Endothelial cell of hepatic sinusoid (primary cell): ENCODE data around the gene AP1M1.

Source experiments
- in situ Hi-C: cut with HindIII; loops from 2 replicates; pipeline ENCODE4 v1.10.0; 2017; ENCODE audit warnings: low sequenced_read_pairs

The AP1M1 gene

DNA sequence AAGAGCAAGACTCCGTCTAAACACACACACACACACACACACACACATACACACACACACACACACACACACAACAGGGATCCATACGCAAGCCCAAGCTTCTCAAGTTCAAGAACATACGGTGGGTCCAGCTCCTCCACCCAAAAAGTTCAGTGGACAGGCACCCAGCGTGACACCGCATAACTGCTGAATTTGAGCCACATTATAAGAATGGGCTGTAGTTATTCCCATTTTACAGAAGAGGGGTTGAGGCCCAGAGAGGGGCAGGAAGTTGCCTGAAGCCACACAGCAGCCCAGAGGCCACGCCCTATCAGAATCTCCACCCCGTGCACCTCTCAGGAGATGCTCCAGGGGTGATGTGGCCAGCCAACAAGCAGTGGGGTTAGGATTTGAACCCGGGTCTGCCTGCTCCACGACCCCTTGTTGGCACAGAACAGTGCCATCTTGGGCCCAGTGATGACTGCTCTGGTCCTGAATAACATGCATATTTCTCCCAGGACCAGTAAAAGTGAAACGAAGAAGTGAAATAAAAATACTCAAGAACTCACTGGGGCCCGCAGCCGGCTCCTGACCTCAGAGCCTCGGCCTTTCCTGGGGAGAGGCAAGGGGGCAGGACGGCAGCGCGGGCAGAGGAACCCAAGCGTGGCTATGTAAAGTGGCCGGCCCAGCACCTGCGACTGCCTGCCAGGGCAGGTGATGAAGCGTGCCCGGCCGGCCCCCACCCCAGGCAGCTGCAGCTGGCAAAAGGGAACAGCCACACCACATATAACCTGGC is 61.9 kb downstream of the AP1M1 start:
- in situ Hi-C loops: no loop called here

DNA sequence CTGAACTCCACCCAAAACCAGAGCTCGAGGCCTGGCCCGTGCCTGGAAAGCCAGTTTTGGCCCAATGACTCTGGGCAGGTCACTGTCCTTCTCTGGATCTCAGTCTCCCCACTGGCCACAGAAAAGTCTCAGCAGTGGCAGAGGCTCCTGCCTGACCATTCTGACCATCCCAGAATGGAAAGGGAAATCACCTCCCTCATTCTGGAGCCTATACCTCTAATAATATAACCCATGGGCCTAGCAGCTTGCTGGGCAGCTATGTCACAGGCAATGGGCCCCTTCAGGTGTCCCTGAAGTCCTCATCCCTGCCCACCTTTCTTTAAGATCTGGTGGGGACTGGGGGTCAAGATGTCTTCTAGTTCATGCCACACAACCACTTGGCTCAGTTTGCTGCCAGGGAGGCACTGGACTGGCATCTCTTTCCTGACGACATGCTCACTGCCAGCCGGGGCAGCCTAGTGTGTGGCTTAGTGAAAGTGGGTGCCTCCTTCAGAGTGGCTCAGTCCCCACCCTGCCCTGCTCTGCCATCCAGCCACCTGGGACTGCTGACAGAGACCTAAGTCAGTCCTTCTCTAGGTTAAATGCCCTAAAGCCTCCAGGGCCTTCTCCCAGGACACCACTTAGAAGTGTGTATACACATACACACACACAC is 62.6 kb downstream of the AP1M1 start:
- in situ Hi-C loops: no loop called here

DNA sequence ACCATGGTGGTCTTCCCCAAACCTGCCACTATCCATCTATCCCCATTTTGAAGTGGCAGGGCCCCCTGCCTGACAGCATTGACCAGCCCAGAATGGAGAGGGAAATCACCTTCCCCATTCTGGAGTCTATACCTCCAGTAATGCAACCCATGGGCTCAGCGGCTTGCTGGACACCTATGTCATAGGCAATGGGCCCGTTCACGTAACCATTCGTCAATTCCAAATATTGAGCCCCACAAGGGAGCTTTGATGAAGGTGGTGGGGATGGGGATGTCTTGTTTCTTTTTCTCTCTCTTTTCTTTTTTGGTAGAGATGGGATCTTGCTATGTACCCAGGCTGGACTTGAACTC is 63.1 kb downstream of the AP1M1 start:
- in situ Hi-C loops: no loop called here

DNA sequence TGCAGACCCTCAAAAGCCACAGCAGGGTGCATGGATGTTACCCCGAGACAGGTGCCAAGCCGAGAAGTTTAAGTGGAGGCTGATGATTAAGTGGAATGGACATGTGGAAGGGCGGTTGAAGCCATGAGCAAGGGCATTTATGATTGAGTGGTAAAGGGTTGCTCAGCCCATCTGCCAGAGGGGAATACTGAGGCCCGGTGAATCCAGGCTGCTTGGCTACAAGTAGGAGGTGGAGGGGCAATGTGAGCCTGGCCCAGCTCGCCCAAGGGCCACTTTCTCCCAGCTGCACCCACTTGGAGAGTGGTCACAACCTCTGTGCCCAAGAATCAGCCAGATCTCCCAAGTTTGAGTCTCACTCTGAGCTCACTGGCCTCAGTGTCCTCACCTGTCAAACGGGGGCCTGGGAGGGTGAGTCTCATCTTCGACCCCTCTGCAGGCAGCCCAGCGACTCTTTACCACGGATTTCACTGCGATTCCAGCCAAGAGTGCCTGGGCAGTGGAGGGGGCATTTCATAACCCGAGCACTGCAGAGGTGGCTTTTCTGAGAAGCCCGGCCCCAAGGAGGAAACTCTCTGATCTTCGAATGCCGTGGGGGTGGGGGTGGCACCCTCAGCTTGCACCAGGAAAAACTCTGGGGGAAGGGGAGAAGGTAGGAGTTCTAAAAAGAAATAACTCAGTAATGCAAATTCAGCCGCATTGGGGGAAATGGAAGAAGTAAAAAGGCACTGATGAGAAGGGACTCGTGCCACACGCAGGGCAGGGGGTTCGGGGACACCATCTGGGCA is 64.1 kb downstream of the AP1M1 start:
- in situ Hi-C loops: no loop called here

DNA sequence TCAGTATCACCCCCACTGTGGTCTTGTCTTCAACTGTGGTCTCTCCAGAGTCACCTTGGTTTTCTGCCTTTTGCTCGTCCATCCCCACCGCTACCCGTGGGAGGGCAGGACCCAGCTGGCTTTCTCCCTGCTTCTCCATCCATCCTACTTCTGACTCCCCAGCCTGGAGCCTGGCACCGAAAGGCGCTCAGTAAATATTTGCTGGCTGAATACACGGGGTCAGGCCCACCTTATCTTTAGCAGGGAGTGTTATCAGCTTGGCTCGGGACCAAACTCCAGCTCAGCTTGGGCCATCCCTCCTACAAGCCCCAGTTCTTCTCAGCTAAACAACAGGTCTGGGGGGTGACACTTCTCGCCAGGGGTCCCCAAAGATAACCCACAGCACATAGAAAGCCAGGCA is 64.9 kb downstream of the AP1M1 start:
- in situ Hi-C loops: no loop called here

DNA sequence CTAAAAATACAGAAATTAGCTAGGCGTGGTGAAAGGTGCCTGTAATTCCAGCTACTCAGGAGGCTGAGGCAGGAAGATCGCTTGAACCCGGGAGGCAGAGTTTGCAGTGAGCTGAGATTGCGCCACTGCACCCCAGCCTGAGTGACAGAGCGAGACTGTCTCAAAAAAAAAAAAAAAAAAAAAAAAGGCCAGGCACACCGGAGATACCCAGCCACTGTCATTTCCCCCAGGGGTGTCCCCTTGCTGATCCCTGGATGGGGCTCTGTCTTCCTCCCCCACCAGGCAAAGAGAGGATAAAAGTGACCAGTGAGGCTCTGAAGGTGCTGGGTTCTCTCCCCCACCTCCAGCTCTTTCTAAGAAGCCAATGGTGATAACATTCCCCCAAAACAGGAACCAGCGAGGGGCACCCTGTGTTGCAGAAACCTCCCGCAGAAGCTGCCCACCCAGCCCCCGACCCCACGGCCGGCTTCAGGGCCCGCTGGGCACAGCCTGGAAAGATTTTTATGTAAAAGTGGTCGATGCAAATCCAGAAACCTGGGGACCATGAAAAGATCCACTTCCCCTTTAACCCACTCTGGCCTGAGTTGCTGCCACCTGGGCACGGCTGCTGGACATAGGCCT is 65.5 kb downstream of the AP1M1 start:
- in situ Hi-C loops: no loop called here

DNA sequence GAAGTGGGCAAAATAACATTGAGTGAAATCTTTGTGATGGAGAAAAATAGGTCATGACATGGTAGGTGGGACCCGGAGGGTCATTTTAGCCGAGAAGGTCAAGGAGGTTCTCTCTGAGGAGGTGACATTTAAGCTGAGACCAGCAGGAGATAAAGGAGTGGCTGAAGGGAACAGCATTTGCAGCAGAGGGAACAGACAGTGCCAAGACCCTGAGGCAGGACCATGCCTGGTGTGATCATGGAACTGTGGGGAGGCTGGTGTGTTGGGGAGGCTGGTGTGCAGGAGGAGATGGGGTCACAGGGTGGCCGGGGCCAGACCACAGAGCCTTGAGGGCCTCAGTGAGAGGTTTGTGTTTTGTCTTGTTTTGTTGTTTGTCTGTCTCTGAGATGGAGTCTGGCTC is 67.5 kb downstream of the AP1M1 start:
- in situ Hi-C loops: no loop called here

DNA sequence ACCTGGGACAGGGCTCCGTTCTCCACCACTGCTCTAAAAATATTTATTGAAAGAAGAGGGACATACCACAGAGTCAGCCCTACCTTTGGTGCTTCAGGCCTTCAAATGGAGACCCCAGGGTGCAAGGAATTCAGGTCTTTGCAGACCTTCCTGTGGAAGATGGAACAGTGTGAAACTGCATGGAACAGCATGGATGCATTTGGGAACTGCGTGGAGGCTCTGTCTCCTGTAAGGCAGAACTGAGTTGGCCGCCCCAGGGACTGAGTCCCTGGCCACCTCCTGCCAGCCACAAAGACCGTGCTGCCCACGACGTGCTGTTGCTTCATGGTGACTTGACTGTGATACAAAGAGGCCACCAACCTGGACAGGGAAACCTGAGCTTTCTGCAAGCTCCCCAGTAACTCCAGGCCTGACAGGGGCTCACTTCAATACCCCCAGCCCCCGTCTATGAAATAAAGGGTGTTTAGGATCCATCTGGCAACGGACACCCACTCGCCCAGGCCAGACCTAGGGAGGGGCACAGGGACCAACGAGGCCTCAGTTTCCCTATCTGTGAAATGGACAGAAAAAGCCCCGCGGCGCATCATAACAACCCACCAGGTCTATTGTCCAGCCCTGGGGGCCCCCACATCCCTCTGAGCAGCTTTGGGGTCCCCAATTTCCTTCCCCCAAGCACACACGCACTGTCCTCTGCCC is 68.3 kb downstream of the AP1M1 start:
- in situ Hi-C loops: no loop called here

DNA sequence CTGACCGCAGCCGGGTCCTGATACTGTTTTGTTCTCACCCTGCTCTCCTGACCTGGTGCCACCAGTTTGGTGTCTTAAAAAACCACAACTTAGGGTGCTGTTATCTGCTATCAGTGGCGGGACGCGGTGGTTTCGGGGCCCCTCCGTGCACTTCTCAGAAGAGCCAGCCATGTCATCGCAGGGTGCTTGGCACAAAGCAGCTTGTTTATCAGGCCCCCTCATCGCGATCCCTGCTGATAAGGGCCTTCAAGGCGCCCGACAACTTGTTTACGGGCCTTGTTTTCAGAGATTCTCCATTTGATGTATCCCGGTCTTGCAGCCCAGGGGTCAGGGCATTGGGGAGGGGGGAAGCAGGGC is 68.9 kb downstream of the AP1M1 start:
- in situ Hi-C loops: no loop called here

DNA sequence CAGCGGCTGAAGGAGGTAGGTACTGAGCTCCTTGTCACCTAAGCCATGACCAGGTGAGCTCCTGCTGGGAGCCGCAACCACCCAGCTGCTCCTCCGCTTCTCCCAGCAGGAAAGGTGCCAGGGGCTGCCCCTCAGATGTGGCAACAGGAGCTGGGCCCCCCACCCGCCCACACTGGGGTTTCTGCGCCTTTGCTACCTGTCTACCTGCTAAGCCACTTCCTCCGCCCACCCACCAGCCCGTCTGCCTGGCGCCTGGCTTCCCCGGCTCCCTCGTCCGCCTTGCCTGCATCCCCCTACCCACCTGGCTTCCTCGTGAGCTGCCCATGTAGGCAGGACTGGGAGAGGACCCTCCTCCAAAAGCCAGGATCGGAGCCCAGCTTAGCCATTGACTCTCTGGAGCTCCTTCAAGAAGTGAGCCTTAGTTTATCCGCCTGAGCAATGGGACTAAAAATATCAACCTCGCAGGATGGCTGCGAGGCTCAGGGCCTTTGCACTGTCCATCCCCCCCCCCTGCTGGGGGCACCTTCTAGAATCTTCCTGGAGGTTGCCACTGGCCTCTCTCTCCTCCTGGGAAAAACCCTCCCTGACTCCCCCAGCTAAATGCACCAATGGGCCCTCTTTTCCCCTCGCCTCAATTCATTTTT is 71.1 kb downstream of the AP1M1 start:
- in situ Hi-C loops: no loop called here

DNA sequence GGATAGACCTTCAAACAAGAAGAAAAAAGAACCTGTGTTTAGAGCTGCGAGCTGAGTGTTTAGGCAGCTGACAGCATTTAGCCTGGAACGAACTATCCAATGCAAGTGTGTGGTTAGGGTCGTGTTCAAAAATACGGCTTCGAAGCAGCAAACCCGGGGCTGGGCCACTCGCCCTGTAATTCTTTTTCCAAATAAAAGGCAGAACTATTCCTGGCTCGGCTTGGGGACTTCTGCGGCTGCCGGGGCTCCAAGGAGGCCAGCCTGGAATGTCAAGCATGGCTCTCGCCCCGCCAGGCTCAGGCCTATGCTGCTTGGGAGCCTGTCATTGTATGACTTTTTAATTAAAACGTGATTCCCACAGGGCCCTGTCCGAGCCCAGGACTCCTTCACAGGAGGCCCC is 75.2 kb downstream of the AP1M1 start:
- in situ Hi-C loops: no loop called here

DNA sequence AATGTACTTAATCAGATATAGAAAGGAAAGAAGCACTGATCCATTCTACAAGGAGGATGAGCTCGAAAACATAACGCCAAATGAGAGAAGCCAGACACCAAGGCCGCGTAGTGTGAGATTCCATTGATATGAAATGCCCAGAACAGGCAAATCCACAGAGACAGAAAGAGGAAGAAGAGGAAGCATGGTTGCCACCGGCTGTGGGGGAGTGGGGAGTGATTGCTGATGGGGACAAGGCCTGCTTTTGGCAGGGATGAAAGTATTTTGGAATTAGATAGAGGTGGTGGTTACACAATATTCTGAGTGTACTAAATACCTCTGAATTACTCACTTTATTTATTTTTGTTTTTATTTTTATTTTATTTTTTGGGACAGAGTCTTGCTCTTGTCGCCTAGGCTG is 76.7 kb downstream of the AP1M1 start:
- in situ Hi-C loops: no loop called here

DNA sequence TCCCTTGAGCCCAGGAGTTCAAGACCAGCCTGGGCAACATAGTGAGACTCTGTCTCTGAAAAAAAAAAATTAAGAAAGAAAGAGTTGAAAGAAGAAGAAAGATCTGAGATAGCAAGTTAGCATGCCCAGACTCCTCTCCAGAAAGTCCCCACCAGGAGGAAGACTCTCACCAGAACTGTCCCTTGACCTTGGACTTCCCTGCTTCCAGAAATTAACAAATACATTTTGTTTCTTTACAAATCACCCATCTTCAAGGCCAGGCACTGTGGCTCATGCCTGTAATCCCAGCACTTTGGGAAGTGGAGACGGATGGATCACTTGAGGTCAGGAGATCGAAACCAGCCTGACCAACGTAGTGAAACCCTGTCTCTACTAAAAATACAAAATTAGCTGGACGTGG is 82.6 kb downstream of the AP1M1 start:
- in situ Hi-C loops: no loop called here

DNA sequence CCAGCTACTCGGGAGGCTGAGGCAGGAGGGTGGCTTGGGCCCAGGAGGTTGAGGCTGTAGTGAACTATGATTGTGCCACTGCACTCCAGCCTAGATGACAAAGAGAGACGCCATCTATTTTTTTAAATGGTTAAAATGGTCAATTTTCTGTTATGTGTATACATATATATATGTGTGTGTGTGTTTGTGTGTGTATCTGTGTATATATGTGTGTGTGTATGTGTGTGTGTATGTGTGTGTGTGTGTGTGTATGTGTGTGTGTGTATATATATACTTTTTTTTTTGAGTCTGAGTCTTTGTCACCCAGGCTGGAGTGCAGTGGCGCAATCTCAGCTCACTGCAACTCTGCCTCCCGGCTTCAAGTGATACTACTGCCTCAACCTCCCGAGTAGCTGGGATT is 84.0 kb downstream of the AP1M1 start:
- in situ Hi-C loops: no loop called here

DNA sequence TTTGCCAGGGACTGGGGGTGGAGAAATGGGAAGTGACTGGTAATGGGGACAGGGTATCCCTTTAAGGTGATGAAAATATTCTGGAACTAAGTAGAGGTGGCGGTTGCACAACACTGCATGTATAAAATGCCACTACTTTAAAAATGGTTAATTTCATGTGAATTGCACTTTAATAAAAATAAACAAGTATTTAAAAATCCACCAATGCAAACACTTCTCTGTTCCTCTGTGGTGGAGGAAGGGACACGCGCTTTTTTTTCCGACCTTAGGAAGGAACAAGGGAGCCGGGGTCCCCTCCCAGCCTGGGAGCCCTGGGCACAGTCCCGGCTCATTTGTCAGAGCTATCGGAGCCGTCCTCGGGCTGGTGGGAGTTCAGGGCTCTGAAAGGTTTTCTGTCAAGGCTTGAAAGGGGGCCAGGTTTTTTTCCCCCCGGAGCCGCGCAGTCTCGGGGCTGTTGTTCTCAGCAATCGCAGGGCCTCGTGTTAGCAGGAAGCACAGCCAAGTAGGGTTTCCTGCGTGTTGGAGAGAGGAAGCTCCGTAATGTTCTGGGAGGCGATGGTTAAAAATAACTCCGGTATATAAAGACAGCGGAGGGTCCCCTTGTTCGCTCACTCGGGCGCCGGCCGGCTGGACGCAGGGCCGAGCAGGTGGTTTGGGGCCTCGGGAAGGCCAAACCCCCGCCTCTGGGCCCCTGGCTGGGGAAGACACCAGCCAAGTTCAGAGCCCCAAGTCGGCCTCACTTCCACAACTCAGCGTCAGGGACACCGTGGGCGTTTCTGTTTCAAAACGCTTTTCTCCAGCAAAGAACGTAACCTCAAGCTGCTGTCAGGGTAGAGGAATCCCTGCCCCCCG is 85.7 kb downstream of the AP1M1 start:
- in situ Hi-C loops: no loop called here

DNA sequence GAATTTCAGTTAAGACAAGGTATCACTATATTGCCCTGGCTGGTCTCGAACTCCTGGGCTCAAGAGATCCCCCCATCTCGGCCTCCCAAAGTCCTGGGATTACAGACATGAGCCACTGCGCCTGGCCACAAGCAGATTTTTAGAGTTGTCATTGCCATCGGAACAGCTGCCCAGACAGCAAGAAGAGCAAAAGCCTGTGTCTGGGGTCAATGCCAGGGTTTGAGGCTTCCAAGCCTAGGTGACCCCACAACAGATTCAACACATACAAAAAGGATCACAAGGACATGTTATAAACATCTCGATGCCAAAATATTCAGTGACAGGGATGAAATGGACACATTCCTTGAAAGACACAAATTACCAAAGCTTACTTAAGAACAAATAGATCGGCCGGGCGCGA is 86.8 kb downstream of the AP1M1 start:
- in situ Hi-C loops: no loop called here

DNA sequence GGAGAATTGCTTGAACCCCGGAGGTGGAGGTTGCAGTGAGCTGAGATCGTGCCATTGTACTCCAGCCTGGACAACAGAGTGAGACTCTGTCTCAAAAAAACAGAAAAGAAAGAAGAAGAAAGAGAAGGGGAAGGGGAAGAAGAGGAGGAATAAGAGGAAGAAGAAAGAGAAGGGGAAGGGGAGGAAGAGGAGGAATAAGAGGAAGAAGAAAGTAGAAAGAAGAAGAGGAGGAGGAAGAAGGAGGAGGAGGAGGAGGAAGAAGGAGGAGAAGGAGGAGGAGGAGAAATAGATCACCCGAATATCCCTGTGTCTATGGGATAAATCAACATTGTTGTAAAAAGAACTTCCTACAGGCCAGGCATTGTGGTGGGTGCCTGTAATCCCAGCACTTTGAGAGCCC is 87.4 kb downstream of the AP1M1 start:
- in situ Hi-C loops: loop anchor here (5.0 kb wide), 3 partner anchors 38 to 82 kb away; no protein-coding TSS in a partner anchor

DNA sequence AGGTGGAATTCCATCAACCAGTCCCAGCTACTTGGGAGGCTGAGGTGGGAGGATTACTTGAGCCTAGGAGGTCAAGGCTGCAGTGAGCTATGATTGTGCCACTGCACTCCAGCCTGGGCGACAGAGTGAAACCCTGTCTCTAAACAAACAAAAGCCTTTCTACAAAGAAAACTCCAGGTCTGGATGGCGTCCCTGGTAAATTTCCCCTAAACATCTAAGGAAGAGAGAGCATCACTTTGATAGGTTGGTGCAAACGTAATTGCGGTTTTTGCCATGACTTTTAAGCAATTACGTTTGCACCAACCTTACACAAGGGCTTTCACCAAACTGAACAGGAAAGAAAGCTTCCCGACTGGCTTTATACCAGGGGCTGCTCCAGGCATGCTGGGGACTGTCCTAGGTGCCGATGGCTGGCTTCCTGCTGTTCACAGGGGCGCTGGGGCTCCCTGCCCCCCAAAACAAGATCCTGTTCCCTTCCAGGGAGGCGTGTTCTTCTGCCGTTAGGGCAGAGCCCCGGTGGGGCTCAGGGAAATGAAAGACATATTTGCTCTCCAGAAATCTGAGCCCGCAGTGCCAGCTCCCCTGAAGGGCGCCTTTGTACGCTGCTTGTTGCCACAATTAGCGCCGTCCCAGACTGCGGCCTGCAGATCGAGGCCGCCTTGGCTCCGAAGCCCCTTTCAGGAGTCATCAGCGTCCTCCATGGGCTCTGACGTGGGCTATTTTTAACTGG is 88.2 kb downstream of the AP1M1 start:
- in situ Hi-C loops: loop anchor here (5.0 kb wide), 3 partner anchors 39 to 81 kb away; no protein-coding TSS in a partner anchor

DNA sequence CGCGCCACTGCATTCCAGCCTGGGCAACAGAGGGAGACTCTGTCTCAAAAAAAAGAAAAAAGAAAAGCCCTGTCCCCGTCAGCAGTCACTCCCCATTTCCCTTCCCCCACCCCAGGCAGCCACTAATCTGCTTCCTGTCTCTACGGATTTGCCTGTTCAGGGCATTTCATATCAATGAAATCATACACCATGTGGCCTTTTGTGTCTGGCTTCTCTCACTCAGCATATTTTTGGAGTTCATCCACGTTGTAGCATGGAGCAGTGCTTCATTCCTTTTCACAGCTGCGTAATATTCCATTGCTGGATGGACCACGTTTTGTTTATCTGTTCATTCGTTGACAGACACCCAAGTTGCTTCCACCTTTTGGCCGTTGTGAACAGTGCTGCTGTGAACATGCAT is 90.8 kb downstream of the AP1M1 start:
- in situ Hi-C loops: loop anchor here (5.0 kb wide), 3 partner anchors 41 to 81 kb away; no protein-coding TSS in a partner anchor
